RWPE1 (cell line): ENCODE results near the gene ADISSP.

Source experiments
- CTCF ChIA-PET: fragments of 350-600 bp; sonication (Branson Sonifier 250); formaldehyde crosslinking; extraction: SDS; loops from one replicate; lab custom pipeline; 2021; lab: Yijun Ruan, JAX
- POLR2A ChIA-PET: fragments of 400-600 bp; formaldehyde crosslinking; extraction: SDS; loops from one replicate; lab custom pipeline; 2020; ENCODE audit warnings: antibody characterized with exemption; ENCODE audit not compliant: low non-redundant PET; lab: Yijun Ruan, JAX
- DNase-seq: peaks from one replicate; pipeline ENCODE4 v3.0.0; 2012; ENCODE audit warnings: low spot score
- H3K27ac ChIP-seq: fragments of 450-650 bp; 2 replicates; pipeline ENCODE4 v1.5.1; 2017
- TF ChIP-seq, protein P1 (sequence below): fragments of 450-650 bp; conservative IDR thresholded peaks from 2 replicates; pipeline ENCODE4 v1.5.1; 2017; ENCODE audit warnings: low read depth, mild to moderate bottlenecking

The ADISSP gene

DNA sequence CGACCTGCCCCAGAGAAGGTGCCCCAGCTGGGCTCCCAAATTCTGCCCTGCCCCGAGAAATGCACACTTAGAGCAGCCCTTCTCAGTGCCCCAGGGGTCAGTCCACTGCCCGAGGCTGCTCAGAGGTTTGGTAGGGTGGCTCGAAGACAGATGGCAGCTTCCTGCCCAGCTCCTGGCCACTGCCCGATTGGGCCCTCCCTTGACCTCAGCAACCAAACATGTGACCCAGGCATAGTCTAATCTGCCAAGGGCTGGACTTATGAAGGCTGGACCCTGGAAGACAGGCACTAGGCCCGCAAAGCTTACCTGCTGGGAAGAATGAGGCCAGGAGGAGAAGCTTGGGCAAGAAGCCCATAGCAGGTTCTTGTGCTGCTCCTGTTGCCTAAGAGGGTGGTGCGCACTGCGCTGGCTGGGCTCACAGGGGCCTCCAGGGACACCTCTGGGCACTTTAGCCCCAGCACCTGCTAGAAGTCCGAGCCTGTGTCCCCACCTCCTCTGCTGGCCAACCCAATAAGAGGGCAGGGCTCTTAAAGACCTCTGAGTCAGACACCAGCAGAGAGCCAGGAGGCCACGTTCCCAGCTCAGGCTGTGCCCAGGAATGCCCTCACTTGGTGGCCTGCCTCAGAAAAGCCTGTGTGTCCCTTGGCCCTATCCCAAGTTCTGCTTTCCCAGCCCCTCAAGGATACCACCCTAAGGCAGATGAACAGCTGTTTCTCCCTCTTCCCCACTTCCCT, 60.6 kb downstream of the ADISSP start:
- H3K27ac ChIP-seq: no peak overlapping the region
- CTCF ChIA-PET: interaction anchor here (3.7 kb wide), 1 partner anchor 31 kb away, joined by 20 read pairs; no protein-coding TSS in a partner anchor
- POLR2A ChIA-PET: no interaction called here
- DNase-seq: no peak
- TF ChIP-seq, protein P1, sequence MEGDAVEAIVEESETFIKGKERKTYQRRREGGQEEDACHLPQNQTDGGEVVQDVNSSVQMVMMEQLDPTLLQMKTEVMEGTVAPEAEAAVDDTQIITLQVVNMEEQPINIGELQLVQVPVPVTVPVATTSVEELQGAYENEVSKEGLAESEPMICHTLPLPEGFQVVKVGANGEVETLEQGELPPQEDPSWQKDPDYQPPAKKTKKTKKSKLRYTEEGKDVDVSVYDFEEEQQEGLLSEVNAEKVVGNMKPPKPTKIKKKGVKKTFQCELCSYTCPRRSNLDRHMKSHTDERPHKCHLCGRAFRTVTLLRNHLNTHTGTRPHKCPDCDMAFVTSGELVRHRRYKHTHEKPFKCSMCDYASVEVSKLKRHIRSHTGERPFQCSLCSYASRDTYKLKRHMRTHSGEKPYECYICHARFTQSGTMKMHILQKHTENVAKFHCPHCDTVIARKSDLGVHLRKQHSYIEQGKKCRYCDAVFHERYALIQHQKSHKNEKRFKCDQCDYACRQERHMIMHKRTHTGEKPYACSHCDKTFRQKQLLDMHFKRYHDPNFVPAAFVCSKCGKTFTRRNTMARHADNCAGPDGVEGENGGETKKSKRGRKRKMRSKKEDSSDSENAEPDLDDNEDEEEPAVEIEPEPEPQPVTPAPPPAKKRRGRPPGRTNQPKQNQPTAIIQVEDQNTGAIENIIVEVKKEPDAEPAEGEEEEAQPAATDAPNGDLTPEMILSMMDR: no peak

DNA sequence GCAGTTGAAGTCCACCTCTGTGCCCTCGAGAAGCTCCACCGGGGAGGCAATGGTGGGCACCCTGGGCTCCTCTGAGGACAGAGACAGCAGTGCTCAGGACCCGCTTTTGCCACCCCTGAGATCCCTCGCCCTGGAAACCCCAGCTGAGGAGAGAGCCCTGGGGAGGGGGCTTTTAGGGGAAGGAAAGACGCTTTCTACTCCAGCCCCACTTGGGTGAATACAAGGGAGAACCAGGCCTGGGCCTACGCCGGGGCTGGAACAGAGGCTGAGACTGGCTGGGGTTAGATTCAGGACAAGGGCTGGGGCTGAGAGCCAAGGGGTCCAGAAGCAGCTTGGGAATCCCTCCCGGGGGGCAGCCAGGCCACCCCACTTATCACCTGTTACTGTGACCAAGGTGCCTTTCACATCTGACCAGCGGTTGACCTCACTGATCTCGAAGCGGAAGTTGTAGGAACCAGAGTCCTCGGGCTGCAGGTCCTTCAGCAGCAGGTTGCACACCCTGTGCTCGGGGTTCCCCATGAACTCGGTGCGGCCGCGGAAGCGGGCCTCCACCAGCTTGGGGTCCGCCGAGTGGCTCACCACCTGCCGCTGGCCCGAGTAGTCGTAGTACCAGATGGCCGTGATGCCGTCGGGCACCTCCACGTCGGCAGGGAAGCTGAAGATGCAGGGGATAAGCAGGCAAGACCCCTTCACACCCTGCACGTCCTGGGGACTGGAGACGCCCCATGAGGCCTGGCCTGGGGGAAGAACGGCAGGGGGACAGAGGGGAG, 61.4 kb downstream of the ADISSP start:
- DNase-seq: no peak
- TF ChIP-seq, protein P1: no peak
- ChIA-PET POLR2A (no interaction called here), CTCF (interaction anchor here (3.7 kb wide), 1 partner anchor 30 kb away, joined by 20 read pairs; no protein-coding TSS in a partner anchor)
- H3K27ac ChIP-seq: no peak overlapping the region

DNA sequence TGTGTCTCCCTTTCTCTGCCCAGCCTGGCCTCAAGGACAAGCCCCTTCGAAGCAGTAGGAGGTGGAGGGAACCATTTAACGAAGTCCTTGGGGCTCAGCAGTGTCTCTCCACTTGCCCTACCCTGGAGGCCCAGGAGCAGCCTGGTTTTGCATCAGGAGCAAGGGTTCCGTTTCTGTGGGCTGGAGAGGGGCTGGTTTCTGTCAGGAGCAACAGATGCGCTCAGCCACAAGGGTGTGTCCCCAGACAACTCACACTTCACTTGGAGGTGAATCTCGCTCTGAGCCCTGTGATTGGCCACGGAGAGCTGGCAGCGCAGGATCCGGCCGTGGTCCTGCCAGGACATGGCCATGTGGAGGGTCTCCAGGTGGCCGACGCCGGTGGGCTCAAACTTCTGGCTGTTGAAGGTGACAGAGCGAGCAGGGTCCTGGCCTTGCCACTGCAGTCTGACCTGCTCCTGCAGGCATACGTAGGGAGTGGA, 62.0 kb downstream of the ADISSP start:
- CTCF ChIA-PET: interaction anchor here (3.7 kb wide), 1 partner anchor 29 kb away, joined by 20 read pairs; no protein-coding TSS in a partner anchor
- TF ChIP-seq, protein P1: no peak
- POLR2A ChIA-PET: no interaction called here
- H3K27ac ChIP-seq: no peak overlapping the region
- DNase-seq: no peak

DNA sequence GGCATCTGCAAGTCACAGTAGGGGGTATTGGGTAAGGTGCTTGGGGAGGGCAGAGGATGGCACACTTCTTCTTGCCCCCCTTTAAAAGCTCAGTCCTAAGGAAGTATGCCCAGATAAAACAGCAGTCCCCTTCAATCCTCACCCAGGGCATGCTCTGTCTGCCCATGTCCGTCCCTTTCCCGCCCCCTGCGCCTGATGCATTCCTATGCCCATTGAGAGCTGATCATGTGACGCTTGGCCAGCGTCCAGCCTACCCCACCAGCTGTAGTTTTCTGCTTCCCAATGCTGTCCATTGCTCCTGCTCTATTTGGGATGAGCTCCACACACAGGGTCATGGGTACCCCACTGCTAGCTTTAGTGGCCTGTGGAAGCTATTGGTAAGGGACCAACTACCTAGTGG, 63.5 kb downstream of the ADISSP start:
- POLR2A ChIA-PET: no interaction called here
- no peak for DNase-seq
- TF ChIP-seq, protein P1: no peak
- no peak overlapping the region for H3K27ac ChIP-seq
- CTCF ChIA-PET: interaction anchor here (0.5 to 1.6 kb wide), 2 partner anchors 27 to 1475 kb away, joined by 3 to 6 read pairs; no protein-coding TSS in a partner anchor
